NB4 (cell line): ENCODE results near the gene DNAH1.

Source experiments
- DNase-seq: peaks from one replicate; pipeline ENCODE4 v3.0.0; 2010; ENCODE audit warnings: low read depth
- H3K4me3 ChIP-seq: one replicate; pipeline ENCODE4 v1.5.1; 2011; ENCODE audit warnings: mild to moderate bottlenecking, low read depth, low read length, moderate library complexity
- CTCF ChIP-seq: IDR thresholded peaks from one replicate; pipeline ENCODE4 v1.5.1; 2012; ENCODE audit warnings: low read depth, low read length
- MAX ChIP-seq: IDR thresholded peaks from 2 replicates; pipeline ENCODE4 v1.6.1; 2011; ENCODE audit warnings: low read depth, low read length
- MYC ChIP-seq: IDR thresholded peaks from 2 replicates; pipeline ENCODE4 v1.6.1; 2011; ENCODE audit warnings: low read depth, low read length
- POLR2A ChIP-seq: IDR thresholded peaks from 2 replicates; pipeline ENCODE4 v1.6.1; 2011; ENCODE audit warnings: mild to moderate bottlenecking; ENCODE audit not compliant: insufficient read length; ENCODE audit errors: extremely low read depth

Gene DNAH1

GRCh38 chr3:52339612-52340011 is 23.5 kb downstream of the DNAH1 start:
- H3K4me3 ChIP-seq, result no peak overlapping the region
- peak; percentile 80 for DNase-seq
- TF ChIP-seq MAX, result peak; percentile 45; the same call in 1 of the 2 replicates
- peak; percentile 52; the same call in 1 of the 2 replicates for TF ChIP-seq MYC
- peak; percentile 34 for TF ChIP-seq CTCF
- no peak for TF ChIP-seq POLR2A

GRCh38 chr3:52341123-52341522 is 25.0 kb downstream of the DNAH1 start:
- DNase-seq, result peak; percentile 78
- TF ChIP-seq MYC, result no peak
- no peak for TF ChIP-seq MAX
- TF ChIP-seq POLR2A, result no peak
- TF ChIP-seq CTCF, result no peak
- H3K4me3 ChIP-seq, result no peak overlapping the region

DNA sequence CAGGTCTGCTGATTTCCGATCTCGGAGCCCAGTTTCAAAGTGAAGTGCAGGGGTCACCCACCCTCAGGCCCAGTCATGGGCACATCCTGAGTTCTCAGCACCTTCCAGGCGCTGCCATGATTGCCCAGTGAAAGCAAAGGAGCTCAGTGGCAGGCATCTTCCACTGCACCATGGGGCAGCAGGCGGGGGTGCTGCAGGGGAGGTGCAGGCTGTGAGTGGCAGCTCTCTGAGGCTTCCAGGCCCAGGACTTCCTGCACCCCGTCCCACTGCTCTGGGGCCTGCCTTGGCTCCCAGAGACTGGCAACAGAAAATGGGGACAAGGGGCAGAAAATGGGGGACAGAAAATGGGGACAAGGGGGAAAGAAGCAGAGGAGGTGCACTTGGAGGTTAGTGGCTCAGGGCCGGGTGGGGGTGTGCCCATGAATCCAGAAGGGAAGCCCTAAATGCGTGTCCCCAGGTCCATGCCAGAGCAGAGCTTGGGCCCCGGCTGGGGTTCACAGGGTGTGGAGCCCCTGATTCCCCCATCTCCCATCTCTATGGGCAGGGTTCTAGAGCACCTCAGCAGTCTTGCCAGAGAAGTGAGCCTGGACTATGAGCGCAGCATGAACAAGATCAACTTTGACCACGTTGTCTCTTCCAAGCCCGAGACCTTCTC is 28.0 kb downstream of the DNAH1 start:
- no peak for DNase-seq
- TF ChIP-seq POLR2A (no peak), MAX (no peak), CTCF (no peak), MYC (no peak)
- no peak overlapping the region for H3K4me3 ChIP-seq

GRCh38 chr3:52345521-52346109 is 29.5 kb downstream of the DNAH1 start:
- TF ChIP-seq POLR2A (no peak), MYC (no peak), CTCF (no peak), MAX (no peak)
- no peak overlapping the region for H3K4me3 ChIP-seq
- DNase-seq, result no peak

- DNase-seq, result no peak
- no peak for TF ChIP-seq MAX
- TF ChIP-seq POLR2A, result no peak
- no peak for TF ChIP-seq CTCF
- TF ChIP-seq MYC, result no peak
- H3K4me3 ChIP-seq, result no peak overlapping the region
Measured at GRCh38 chr3:52346623-52347530, 30.8 kb downstream of the DNAH1 start.
